Mesothelial cell of epicardium (in vitro differentiated cells): ENCODE measurements around the gene CBX2. TPM values are rescaled to one million over a fixed set of nuclear protein-coding genes. Genes with fewer than 3 reads are reported as not detected.
"Not testable (repeated sequence)": the region's sequence is repeated elsewhere in the genome, so short reads cannot be mapped to it uniquely, and the experiment has no call there.

Experiments
- DNase-seq, 2 experiments: peaks; one replicate each; pipeline ENCODE4 v3.0.0; 2021; ENCODE audit warnings: low spot score in 2 of 2; ENCODE audit not compliant: unreplicated experiment in 2 of 2
- H3K27ac Mint-ChIP-seq: 2 replicates; pipeline ENCODE4 v1.8.0; 2021; ENCODE audit warnings: mixed read lengths
- H3K27me3 Mint-ChIP-seq: 2 replicates; pipeline ENCODE4 v1.8.0; 2021; ENCODE audit warnings: low read depth, mixed read lengths
- H3K36me3 Mint-ChIP-seq: 2 replicates; pipeline ENCODE4 v1.8.0; 2021; ENCODE audit warnings: mixed read lengths
- H3K4me1 Mint-ChIP-seq: 2 replicates; pipeline ENCODE4 v1.8.0; 2021; ENCODE audit warnings: mixed read lengths
- H3K4me3 Mint-ChIP-seq: 2 replicates; pipeline ENCODE4 v1.8.0; 2021; ENCODE audit warnings: mild to moderate bottlenecking, moderate library complexity, mixed read lengths
- H3K9me3 Mint-ChIP-seq: 2 replicates; pipeline ENCODE4 v1.8.0; 2021; ENCODE audit warnings: mixed read lengths
- CTCF ChIP-seq: fragments of 200-600 bp; sonication (generic); IDR thresholded peaks from one replicate; pipeline ENCODE4 v1.5.0; 2021; ENCODE audit warnings: antibody characterized with exemption; ENCODE audit not compliant: unreplicated experiment
- total RNA-seq: library from RNA; stranded (reverse); gene quantifications from 3 replicates; pipeline ENCODE4 v1.2.1, GENCODE V29; 2021

Gene CBX2
- total RNA-seq, 1 donor from 2014 or later, result 49.7 TPM

- Mint-ChIP-seq H3K4me1 (peaks cover 15% of the 10 kb centered on the region), H3K36me3 (no peaks in the 10 kb centered on the region), H3K27ac (no peak overlapping the region), H3K4me3 (no peak overlapping the region), H3K27me3 (peaks cover 64% of the 10 kb centered on the region), H3K9me3 (no peaks in the 10 kb centered on the region)
- no peak for TF ChIP-seq CTCF
- no peak for DNase-seq
These were observed 28.0 kb upstream of the CBX2 start for GRCh38 chr17:79749958-79750357.

- H3K27ac Mint-ChIP-seq, result no peak overlapping the region
- no peaks in the 10 kb centered on the region for H3K9me3 Mint-ChIP-seq
- no peaks in the 10 kb centered on the region for H3K36me3 Mint-ChIP-seq
- no peak for DNase-seq
- no peak for TF ChIP-seq CTCF
- H3K4me3 Mint-ChIP-seq, result no peak overlapping the region
- peaks cover 15% of the 10 kb centered on the region for H3K4me1 Mint-ChIP-seq
- peaks cover 57% of the 10 kb centered on the region for H3K27me3 Mint-ChIP-seq
These were observed 27.1 kb upstream of the CBX2 start for GRCh38 chr17:79750650-79751545.

- Mint-ChIP-seq H3K4me3 (no peak overlapping the region), H3K27ac (no peak overlapping the region), H3K4me1 (peaks cover 9% of the 10 kb centered on the region), H3K36me3 (no peaks in the 10 kb centered on the region), H3K9me3 (no peaks in the 10 kb centered on the region), H3K27me3 (peaks cover 46% of the 10 kb centered on the region)
- TF ChIP-seq CTCF, result no peak
- DNase-seq, result no peak
These were observed 25.8 kb upstream of the CBX2 start for GRCh38 chr17:79752175-79752574.

- no peak for DNase-seq
- TF ChIP-seq CTCF, result no peak
- Mint-ChIP-seq H3K27ac (no peak overlapping the region), H3K4me1 (peaks cover 3% of the 10 kb centered on the region), H3K36me3 (no peaks in the 10 kb centered on the region), H3K4me3 (no peak overlapping the region), H3K9me3 (no peaks in the 10 kb centered on the region), H3K27me3 (peaks cover 31% of the 10 kb centered on the region)
These were observed 23.6 kb upstream of the CBX2 start for GRCh38 chr17:79754370-79754769.

- not testable (repeated sequence) for H3K27ac Mint-ChIP-seq, DNase-seq, H3K36me3 Mint-ChIP-seq, H3K9me3 Mint-ChIP-seq, H3K4me3 Mint-ChIP-seq, H3K4me1 Mint-ChIP-seq
- peaks cover 25% of the 10 kb centered on the region for H3K27me3 Mint-ChIP-seq
These were observed 23.0 kb upstream of the CBX2 start for GRCh38 chr17:79754903-79755302.

- DNase-seq, result no peak
- no peaks in the 10 kb centered on the region for H3K4me1 Mint-ChIP-seq
- H3K4me3 Mint-ChIP-seq, result no peak overlapping the region
- no peaks in the 10 kb centered on the region for H3K9me3 Mint-ChIP-seq
- no peaks in the 10 kb centered on the region for H3K36me3 Mint-ChIP-seq
- peaks cover 22% of the 10 kb centered on the region for H3K27me3 Mint-ChIP-seq
- no peak overlapping the region for H3K27ac Mint-ChIP-seq
- TF ChIP-seq CTCF, result no peak
These were observed 22.4 kb upstream of the CBX2 start for GRCh38 chr17:79755591-79755990.
